Neural cell (in vitro differentiated cells): ENCODE data around the gene GRK3.
"Not testable (repeated sequence)": the region's sequence is repeated elsewhere in the genome, so short reads cannot be mapped to it uniquely, and the experiment has no call there.

Experiments
- CTCF ChIP-seq: fragments of 450-650 bp; IDR thresholded peaks from 2 replicates; pipeline ENCODE4 v1.5.1; 2014; ENCODE audit warnings: antibody characterized with exemption, mild to moderate bottlenecking, moderate library complexity; ENCODE audit not compliant: poor library complexity, severe bottlenecking
- EZH2 ChIP-seq: fragments of 200-600, 300-800 bp; shearing (Covaris generic), sonication (generic); IDR thresholded peaks from 2 replicates; pipeline ENCODE4 v1.6.1; 2014; ENCODE audit warnings: antibody characterized with exemption, low read length, borderline replicate concordance, mild to moderate bottlenecking; ENCODE audit not compliant: insufficient read depth, poor library complexity, severe bottlenecking
- MXI1 ChIP-seq: fragments of 450-650 bp; conservative IDR thresholded peaks from 2 replicates; pipeline ENCODE4 v1.6.1; 2014; ENCODE audit warnings: antibody characterized with exemption, mild to moderate bottlenecking; ENCODE audit not compliant: poor library complexity, severe bottlenecking
- POLR2AphosphoS5 ChIP-seq: IDR thresholded peaks from 2 replicates; pipeline ENCODE4 v1.6.1; 2012
- REST ChIP-seq: IDR thresholded peaks from 2 replicates; pipeline ENCODE4 v1.6.1; 2012; ENCODE audit warnings: borderline replicate concordance
- SMC3 ChIP-seq: fragments of 450-650 bp; conservative IDR thresholded peaks from 2 replicates; pipeline ENCODE4 v1.6.1; 2014; ENCODE audit warnings: antibody characterized with exemption, mild to moderate bottlenecking, moderate library complexity; ENCODE audit not compliant: poor library complexity
- TAF1 ChIP-seq: IDR thresholded peaks from 2 replicates; pipeline ENCODE4 v1.6.1; 2012; ENCODE audit warnings: low read depth

DNA sequence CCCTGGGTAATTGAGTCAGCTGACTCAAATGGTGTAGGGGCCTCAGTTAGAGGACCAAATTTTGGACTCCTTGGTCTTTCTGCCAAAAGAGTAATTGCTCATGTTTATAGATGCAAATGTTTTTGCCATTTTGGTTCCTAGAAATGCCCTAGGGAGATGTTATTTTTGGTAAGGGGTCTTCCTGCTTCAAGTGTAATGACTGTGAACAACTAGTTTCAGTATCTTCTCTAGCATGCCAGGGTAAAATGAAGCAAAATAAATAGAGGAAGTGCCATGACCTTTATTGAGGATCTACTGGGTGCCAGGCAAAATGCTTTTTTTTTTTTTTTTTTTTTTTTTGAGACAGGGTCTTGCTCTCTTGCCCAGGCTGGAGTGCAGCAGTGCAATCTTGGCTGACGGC, 2.5 kb upstream of the GRK3 start:
- TF ChIP-seq CTCF, TAF1, MXI1, POLR2AphosphoS5, SMC3, EZH2, REST: not testable (repeated sequence)
